ENCODE results near the gene GARIN5B.

GARIN5B gene

DNA sequence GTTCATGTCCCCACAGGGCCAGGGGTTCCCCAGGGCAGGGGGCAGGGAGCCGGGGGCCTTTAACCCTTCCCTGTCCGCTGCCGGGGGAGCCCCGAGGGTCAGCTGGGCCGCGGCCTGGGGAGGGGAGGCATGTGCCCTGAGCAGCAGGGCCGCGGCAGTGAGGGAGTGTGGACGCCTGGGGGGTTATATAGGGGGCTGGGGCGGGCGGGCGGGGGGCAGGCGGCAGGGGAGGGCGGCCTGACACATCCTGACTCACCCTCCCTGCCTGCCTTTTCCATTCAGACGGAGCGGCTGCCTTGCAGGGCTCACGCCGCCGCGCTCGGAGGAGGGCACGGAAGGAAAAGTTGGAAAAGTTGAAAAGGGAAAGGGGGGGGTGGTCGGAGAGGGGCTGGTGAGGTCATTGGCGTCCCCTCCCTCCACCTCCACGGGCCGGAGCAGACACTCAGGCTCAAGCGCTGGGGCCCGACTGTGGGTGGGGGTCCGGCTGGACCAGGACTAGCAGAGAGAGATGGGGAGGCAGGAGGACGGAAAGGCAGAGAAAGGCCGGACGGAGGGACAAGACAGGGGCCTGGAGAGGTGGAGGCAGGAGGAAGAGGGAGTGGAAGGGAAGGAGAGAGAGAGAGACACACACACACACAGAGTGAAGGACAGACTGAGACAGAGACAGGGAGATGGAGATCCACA is 7.4 kb upstream of the GARIN5B start, which contains the start of gene IL11:
Gene IL11, minus strand, starts transcription at position 159 of the 684 bp plus-strand sequence. Its CDS starts 153 bp downstream, at position 6.
- no peak for DNase-seq (ENCODE audit: low read depth)

DNA sequence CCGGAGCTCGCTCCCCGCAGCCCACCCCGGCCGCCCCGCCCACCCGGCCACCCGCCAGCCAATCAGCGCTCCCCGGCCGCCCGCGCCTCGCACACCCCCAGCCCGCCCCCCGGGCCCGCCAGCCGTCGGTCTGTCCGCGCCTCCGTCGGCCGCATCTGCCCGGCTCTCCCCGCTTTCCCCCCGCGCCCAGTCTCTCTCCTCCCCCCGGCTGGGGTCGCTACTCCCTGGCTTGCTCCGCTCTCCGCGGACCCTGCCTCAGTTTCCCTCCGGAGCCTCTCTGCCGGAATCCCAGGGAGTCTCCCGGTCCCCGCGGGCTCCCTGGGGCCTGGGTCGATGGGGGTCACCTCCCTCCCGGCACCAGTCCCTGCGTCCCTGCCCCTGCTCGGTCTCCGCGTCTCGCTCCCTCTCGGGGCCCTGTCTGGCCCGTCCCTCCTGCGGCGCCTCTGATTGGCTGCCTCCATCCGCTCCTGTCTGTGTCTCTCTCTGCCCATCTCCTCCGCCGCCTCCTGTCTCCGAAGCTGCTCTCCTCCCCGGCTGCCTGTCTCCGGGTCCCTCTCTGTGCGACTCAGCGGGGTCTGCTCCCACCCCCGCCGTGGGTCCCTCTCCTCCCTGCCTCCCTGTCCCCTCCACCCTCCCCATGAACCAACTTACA is 6.7 kb upstream of the GARIN5B start:
- DNase-seq (ENCODE audit: low read depth), result no peak

DNA sequence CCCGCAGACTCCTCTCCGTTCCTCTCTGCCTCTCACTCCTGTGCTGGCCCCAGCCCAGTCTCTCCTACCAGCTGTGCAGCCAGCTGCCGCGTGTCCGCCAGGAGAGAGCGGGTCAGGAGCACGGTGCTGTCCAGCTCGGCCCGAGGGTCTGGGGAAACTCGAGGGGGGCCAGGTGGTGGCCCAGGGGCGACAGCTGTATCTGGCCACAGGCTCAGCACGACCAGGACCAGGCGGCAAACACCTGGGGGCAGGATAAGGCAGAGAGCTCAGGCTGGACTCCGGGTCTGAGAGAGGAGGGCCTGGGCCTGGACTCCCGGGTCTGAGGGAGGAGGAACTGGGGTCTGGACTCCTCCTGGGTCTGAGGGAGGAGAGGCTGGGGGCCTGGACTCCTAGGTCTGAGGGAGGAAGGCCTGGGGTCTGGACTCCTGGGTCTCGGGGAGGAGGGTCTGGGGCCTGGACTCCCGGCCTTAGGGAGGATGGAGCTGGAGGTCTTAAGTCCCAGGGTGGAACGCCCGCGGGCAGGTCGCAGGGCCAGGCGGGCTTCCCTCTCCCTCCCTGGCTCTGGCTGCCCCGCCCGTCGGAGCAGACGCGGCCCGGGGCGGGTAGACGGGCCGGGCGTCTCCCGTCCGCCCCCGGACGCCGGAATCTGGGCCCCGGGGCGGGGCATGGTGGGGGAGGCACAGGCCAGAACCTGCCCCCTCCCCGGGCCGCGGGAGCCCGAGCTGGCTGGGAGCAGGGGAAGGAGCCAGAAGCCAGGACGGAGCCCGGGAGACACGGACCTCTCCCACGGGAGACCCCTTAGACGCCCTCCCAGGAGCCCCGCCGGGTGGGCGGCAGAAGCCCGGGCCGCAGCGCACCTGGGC is 5.9 kb upstream of the GARIN5B start:
- DNase-seq (ENCODE audit: low read depth), result no peak

DNA sequence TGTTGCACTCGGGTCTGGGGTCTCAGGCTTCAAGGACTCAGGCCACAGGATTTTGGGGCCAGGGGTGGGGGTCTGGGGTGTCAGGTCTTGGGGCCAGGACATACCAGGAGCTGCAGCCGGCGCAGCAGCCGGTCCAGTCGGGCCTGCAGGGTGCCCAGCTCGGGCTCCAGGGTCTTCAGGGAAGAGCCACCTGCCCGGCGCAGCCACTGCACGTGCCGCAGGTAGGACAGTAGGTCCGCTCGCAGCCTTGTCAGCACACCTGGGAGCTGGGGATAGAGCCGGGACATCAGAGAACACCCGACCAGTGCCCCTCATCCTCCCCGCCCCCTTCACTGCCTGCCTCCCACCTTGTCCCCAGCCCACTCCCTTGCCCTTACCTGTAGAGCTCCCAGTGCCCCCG is 5.0 kb upstream of the GARIN5B start:
- no peak for DNase-seq (ENCODE audit: low read depth)

DNA sequence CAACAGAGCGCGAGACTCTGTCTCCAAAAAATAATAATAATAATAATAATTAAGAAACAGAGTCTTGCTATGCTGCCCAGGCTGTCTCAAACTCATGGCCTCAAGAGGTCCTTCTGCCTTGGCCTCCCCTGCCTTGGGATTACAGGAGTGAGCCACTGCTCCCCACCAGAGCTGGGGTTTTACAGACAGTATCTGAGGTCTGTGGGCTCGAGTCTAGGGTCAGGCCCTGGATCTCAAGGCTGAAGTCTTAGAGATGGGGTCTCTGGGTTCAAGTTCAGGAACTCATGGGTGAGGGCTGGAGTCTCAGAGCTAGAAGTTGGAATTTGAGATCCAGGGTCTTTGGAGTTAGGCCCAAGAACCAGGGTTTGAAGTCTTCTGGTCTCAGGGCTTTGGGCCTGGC is 3.7 kb upstream of the GARIN5B start:
- DNase-seq (ENCODE audit: low read depth), result no peak

DNA sequence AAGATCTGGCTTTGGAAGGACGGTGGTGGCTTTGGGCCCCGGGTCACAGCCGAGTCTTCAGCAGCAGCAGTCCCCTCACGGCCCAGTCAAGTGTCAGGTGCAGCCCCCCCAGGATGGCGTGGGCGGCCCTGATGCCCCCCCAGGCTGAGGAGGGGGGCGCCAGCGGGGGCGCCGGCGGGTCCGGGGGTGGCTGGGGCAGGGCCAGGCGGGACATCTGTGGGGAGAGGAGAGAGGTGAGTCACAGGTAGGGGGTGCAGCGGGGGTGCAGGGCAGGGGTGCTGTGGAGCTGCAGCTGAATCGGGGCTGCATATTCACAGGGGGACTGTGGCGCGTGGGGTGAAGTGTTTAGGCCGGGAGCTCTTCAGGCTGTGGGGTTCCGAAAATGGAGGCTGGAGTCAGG is 2.9 kb upstream of the GARIN5B start:
- DNase-seq (ENCODE audit: low read depth), result no peak

DNA sequence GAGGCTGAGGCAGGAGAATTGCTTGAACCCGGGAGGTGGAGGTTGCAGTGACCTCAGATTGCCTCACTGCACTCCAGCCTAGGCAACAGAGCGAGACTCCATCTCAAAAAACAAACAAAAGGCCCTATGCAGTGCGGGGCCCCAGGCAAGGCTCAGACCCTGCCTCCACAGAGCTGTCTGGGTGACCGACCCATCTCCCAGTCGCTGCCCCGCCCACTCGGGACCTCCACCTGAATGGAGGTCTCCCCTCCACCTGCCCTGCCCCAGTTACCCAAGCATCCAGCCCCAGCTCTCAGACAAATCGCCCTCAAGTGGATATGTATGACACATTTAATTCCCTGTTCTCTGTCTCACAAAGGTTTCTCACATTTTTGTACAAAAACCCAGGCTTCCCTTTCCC is 2.2 kb upstream of the GARIN5B start:
- no peak for DNase-seq (ENCODE audit: low read depth)

DNA sequence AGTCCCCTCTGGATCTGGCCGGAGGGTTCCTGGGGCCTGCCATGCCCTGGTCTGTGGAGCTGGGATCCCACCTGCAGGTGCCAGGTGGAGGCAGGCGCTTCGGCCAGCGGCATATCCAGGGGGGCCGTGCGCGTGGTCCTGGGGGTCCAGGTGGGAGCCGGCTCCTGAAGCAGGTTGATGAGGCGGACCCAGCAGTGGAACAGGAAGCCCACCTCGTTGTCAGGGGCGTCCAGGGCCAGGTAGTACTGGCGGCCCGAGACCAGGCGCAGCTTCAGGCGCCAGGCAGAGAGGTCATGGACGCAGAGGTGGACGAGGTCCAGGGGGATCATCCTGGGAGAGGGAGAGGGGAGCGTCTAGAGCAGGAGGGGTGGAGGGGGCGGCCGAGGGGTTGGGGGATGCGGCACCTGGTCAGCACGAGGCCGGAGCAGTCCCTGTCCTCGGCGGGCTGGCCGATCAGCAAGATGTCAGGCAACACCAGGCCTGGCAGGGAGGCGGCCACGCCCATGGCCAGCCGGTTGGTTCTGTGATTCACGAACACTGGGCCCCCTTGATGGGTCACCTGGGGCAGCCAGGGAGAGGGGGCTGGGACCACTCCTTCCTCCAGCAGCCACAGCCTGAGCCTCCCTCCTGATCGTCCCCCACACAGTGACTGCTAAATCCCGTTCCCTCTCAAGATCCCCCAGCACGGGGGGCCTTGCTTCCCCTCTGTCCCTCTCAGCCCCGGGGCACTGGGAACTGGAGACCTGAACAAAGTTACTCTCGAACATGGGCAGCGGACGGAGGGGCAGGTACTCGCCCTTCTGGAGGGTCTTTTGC is 678 bp downstream of the GARIN5B start:
- DNase-seq (ENCODE audit: low read depth), result no peak

DNA sequence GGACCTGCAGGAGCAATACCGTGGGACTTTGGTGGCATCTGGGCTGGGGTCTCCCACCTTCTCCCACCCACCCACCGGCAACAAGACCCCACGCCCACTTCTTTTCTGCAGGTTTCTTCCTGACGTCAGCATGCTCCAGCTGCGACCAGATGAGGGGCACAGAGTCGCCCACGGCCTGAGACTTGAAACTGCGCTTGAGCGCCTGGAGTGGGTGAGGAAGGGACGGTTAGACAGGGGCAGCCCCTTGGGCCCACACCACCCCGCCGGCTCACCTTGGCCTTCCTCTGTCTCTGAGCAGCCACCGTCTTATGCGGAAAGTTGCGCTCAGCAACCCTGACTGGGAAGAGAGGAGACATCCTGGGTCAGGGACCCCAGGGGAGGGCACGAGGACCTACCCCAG is 2.2 kb downstream of the GARIN5B start:
- no peak for DNase-seq (ENCODE audit: low read depth)

DNA sequence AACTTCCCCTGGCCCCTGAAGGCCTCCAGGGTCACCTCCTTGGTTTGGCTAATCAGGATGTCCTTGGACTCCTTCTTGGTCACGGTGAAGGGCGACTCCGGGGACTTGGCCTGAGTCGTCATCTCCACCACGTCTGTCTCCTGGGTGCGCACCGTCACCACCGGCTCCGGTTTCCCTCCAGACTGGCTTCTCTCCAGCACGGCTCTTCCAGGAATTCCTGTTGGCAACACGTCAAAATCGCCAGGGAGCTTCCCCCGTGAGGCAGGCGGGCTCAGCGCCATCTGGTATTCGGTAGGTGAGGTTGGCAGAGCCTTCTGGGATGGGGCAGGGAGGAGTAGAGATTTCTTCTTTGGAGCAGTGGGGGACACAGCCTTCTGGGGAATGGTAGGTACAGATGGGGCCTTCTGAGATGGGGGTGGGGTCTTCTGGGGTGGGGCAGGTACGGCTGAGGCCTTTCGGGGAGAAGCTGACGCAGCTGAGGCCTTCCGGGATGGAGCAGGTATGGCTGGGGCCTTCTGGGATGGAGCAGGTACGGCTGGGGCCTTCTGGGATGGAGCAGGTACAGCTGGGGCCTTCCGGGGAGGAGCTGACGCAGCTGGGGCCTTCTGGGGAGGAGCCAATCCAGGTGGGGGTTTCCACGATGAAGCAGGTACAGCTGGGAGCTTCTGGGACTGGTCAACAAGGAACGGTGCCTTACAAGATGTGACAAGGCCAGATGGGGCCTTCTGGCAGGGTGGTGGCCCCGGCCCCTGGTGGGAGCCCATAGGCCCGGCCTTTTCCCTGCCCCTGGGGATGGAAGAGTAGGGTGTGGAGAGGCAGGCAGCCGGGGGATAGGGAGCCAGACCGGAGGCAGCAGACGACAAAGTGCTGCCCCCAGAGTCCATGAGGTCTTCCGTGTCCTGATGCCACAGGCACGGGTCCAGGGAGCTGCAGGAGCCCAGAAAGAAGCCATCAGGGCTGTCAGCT is 3.8 kb downstream of the GARIN5B start:
- no peak for DNase-seq (ENCODE audit: low read depth)

DNA sequence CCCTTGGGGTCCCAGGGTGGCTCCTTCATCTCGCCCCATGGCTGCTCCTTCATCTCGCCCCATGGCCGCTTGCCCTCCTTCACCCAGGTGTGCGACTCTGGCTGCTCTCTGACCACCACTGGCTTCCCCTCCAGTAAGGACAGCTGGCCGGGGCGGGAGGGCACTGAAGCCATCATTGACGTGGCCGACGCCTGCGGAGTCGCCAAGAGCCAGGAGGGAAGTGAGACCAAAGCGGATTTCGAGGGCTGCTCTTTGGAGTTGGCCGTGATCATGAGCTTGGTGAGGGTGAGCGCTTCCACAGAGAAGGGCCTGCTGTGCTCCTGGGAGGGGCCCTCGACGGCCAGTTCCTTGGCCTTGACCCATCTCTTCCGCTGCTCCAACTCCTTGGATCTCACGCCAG is 4.6 kb downstream of the GARIN5B start:
- no peak for DNase-seq (ENCODE audit: low read depth)

DNA sequence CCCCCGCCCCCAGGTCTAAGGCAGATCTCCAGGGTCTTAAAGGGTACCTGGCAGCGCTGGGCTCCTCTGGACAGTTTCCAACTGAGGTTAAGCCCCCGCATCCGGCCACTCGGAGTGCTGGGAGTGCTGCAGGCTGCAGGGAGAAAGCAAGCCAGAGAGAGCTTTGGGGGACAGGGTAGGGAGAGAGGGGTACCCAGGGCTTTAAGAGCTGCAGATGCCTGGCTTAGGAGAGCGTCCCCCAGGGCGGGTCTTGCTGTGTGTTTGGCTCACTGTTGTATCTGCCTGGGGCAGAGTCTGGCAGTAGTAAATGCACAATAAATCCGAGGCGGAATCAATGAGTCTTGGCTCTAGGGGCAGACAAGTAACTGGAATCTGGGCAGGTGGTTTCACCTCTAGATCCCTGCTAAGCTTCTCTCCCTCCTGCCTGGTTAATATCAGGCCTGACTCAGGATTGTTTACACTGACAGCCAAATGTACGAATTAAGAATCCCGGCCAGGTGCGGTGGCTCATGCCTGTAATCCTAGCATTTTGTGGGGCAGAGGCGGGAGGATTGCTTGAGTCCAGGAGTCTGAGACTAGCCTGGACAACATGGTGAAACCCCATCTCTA is 7.7 kb downstream of the GARIN5B start:
- no peak for DNase-seq (ENCODE audit: low read depth)

DNA sequence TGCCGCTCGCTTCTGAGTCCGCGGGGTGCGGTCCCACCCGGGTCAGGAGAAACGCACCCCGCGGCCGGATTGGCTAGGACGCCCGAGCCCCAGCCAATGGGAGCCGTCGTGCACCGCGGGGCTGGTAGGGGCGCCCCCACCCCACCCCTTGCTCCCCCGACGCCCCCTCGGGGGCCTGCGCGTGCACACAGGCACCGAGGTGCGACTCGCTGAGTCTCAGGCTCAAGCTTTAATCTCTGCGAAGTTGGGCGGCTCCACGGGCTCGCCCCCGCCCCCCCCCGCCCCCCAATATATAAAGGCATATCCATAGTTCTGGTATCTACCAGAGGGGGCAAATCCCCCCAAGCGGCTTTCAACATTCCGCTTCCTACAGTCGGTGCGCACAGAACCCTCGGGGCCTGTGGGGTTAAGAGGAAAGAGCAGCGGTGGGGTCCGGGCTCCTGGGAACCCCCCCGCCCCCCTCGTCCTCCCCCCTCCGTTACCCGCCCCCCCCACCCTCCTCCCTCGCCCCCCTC is 8.3 kb downstream of the GARIN5B start, which contains the start of gene COX6B2:
Gene COX6B2, minus strand, starts transcription at position 22 of the 515 bp plus-strand sequence. CDS start 198 bp downstream, outside the sequence.
- no peak for DNase-seq (ENCODE audit: low read depth)

DNA sequence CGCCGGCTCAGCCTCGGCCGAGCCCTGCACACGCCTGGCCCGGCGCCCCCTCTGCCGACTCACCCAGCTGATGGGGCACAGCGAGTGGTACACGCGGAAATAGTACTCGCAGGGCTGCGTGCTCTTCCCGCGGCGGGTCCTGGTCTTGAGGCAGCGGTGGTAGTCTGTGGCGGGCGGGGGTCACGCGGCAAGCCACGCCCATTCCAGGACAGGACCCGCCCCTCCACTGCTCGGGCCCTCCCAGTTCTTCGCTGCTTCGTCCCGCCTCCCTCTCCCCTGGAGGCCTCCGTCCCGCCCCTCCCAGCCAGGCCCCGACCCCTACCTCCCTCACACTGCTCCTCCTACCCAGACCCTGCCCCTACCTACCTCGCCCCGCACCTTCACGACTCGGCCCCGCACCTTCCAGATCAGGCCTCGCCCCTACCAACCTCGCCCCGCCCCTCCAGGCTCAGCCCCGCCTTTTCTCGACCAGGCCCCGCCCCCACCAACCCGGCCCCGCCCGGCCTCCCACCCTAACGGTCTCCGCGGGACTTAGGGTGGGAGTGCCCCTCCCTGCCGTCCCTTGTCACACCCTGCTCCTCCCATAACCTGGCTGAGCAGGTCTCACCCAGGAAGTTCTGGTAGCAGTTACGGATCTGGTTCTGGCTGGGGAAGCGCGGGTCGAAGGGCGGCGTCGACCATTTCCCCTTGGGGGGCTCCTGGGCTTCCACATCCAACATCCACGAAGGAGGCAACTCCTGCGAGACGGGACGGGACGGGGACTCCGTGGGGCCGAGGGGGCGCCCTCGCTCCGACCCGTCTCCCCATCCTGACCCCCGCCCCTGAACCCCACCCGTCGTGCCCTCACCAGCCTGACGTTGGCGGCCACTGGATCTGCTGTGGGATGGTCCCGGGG is 9.0 kb downstream of the GARIN5B start:
- peak; percentile 27 for DNase-seq (ENCODE audit: low read depth)

DNA sequence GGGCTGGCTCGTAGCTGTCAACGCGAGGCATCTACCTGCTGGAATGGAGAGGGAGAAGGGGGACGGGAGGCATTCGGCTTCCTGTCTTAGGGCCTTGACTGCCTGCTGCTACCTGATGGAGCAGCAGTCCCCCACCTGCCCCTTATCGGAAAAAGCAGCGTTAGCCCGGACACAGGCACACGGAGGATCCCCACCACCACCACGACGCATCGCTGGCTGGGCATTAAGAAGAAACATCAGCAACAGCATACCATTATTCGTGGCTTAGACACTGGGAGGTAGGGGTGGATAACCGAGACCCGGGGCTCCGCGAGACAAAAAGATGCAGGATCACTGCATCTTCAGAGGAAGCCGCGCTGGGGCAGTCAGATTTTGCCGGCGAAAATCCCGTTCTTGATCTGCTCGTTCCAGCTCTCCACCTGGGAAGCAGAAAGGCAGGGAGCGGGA is 9.7 kb downstream of the GARIN5B start:
- no peak for DNase-seq (ENCODE audit: low read depth)

DNA sequence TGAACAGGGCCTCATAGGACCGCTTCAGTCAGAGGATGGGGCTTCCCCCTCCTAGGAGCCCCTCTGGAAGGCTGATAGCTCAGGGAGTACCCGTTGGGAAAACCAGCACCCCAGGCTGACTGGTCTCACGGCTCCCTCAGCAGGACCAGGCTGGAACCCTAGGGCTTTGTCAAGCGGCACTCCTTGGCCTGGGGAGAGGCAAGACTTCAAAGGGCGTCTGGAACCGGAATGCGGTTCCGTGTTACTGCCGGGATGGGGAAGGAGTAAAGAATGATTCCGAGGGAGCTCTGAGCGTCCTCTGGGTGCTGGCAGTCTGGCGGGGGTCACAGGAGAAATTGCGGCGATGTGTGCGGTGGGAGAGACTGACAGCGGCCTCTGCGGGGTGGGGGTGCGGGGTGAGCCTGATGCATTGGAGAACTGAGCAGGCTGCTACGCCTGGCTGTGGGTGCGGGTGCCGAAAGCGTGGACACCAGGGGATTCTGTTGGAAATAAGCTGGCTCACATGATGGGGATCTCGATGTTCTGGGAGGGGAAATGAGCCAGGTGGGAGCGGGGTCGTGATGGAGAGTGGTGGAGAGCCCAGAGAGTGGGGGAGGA is 10.4 kb downstream of the GARIN5B start:
- DNase-seq (ENCODE audit: low read depth), result no peak

DNA sequence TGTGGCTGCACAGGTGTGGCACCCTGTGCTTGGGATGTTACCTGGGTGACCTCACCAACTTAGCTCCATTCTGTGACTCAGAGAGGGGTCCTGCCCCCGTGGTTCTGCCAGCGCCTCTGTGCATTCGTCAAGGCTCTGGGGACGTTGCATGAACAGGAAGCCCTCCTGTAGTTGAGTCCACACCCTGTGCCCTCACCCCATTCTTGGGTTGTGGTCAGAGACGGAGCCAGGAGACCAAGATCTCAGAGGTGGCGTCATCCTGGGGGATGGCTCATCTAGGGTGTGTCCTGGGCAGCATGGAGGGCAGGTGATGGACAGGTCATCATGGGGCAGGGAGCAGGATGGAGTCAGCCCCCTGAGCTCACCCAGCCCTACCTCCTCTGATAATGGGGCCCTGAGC is 11.0 kb downstream of the GARIN5B start:
- DNase-seq (ENCODE audit: low read depth), result no peak

DNA sequence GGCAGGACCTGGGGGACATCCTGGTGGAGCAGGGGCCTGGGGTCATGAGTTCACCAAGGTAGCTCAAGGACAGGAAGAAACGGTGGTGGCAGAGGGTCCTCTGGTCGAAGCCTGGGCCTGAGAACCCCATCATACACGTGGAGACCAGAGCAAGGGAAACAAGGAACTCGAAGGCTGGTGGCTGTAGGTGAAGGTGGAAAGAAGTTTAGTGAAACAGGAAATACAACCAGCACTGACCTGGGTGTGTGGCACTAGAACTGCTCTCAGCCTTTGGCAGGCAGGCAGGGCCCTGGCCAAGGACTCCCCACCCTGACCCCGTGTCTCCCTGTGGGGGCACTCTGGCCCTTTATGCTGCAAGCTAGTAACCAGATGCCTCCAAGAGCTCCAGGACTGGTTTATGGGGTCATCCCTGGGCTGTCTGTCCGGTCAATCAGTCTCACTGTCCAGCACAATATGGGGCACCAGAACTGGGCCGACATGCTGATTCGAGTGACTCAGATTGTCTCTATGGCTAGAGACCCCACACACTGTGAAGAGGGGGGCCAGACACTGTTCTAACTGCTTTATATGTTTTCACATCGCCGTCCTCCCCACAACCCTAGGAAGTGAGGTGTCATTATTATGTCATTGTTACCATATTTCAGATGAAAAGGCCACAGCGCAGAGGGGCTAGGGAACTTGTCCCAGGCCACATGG is 12.3 kb downstream of the GARIN5B start:
- DNase-seq (ENCODE audit: low read depth), result no peak

Data from activated T-helper 1 cell treated with Interleukin-2 at 50 U/mL for 16 hours (primary cell).